T-helper 17 cell (primary cell): ENCODE results near the gene TGFBR3. TPM values are rescaled to one million over a fixed set of nuclear protein-coding genes. Genes with fewer than 3 reads are reported as not detected.
A peak's percentile ranks its signal among the peaks of the same experiment; 100 is the strongest.

Experiments used
- ATAC-seq: fragments of 150-1000 bp; cut with Tn5 transposase; 2 replicates; pipeline ENCODE4 v1.10.0; 2021; ENCODE audit warnings: mild to moderate bottlenecking, moderate library complexity
- DNase-seq, 3 donors: peaks; one replicate each; pipeline versions ENCODE4 v3.0.0 to v3.0.0-alpha.2; 2020 to 2021
- H3K9me3 ChIP-seq: one replicate; pipeline ENCODE4 v1.7.0; 2013; ENCODE audit warnings: low read length, mild to moderate bottlenecking; ENCODE audit not compliant: control insufficient read depth, poor library complexity, severe bottlenecking
- H3K27ac Mint-ChIP-seq: one replicate; pipeline ENCODE4 v1.8.0; 2022; ENCODE audit warnings: mild to moderate bottlenecking, moderate library complexity, mixed read lengths
- H3K27me3 Mint-ChIP-seq: one replicate; pipeline ENCODE4 v1.8.0; 2022; ENCODE audit warnings: mixed read lengths
- H3K36me3 Mint-ChIP-seq: one replicate; pipeline ENCODE4 v1.8.0; 2022; ENCODE audit warnings: low read depth, mixed read lengths
- H3K4me1 Mint-ChIP-seq: one replicate; pipeline ENCODE4 v1.8.0; 2022; ENCODE audit warnings: mild to moderate bottlenecking, mixed read lengths
- H3K4me3 Mint-ChIP-seq: one replicate; pipeline ENCODE4 v1.8.0; 2022; ENCODE audit warnings: mild to moderate bottlenecking, moderate library complexity, mixed read lengths
- total RNA-seq, 4 donors: library from RNA in 2 of 4; stranded (reverse) in 2 of 4; gene quantifications; one replicate each; pipeline ENCODE4 v1.2.3 and lab custom pipeline; 2022 to 2026

The TGFBR3 gene
- total RNA-seq, 2 donors from 2014 or later = 21.0 to 27.6 TPM

DNA sequence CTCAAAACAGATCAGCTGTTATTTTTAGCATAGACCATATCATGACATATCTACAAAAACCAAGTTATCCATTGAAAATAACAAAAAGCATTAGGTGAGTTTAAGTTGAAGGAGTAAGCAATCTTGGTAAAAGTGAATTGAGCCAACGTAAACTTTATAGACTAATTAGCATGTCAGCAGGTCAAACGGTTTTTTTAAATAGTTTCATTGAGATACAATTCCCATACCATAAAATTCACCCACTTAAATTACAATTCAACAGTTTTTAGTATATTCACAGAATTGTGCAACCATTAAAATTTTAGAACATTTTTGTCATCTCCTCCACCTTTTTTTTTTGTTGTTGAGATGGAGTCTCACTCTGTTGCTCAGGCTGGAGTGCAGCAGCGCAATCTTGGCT is 92.1 kb downstream of the TGFBR3 start:
- ATAC-seq (no peak), DNase-seq (no peak)
- no peaks in the 10 kb centered on the region for H3K27me3 Mint-ChIP-seq
- no peak overlapping the region for H3K27ac Mint-ChIP-seq
- H3K36me3 Mint-ChIP-seq = peaks cover 14% of the 10 kb centered on the region
- H3K4me1 Mint-ChIP-seq = peaks cover 32% of the 10 kb centered on the region
- no peak overlapping the region for H3K4me3 Mint-ChIP-seq
- H3K9me3 ChIP-seq = no peaks in the 10 kb centered on the region

DNA sequence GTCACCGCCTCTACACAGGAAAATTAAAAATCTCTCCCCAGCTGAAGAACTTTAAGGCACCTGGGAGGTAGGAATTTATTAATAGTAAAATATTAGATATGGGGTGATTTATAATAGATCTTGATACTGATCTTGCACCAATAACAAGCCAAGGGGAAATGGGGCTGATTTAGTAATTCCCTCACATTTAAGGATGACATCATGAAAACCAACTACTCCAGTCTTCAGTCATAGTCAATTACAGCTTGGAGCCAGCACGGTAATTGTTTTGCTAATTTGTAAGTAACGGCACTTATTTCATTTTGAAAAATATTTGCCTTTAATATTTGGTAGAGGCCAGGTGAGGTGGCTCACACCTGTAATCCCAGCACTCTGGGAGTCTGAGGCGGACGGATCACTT is 92.8 kb downstream of the TGFBR3 start:
- DNase-seq = no peak
- H3K27ac Mint-ChIP-seq = no peak overlapping the region
- H3K9me3 ChIP-seq = no peaks in the 10 kb centered on the region
- peaks cover 14% of the 10 kb centered on the region for H3K36me3 Mint-ChIP-seq
- H3K27me3 Mint-ChIP-seq = no peaks in the 10 kb centered on the region
- peaks cover 32% of the 10 kb centered on the region for H3K4me1 Mint-ChIP-seq
- no peak for ATAC-seq
- H3K4me3 Mint-ChIP-seq = no peak overlapping the region

DNA sequence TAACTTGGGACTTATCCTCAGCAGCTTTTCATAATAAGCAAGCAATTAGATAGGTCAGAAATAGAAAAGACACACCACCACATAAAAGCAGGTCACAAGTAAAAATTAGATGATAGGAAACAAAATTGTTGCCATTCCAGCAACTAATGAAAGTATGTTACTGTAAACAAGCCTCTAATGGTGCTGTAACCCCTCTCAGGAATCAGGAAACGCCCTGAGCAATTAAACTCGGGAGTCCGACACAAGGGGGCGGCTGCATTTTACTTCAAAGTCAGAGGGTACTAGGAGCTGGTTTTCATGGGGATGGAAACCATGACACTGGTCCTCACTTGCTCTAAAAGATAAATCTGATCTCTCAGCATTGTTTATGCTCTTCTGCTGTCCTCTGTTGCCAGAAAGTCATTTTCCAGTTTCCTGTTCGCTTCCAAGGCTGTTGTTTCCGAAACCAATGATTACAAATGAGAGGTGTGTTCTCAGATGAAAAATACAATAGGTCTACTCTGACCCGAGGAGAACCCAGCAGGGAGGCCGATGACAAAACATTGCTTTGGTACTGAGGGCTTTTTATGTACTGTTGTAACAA is 93.4 kb downstream of the TGFBR3 start:
- Mint-ChIP-seq H3K36me3 (peaks cover 14% of the 10 kb centered on the region), H3K4me1 (peaks cover 34% of the 10 kb centered on the region), H3K27me3 (no peaks in the 10 kb centered on the region), H3K27ac (no peak overlapping the region), H3K4me3 (no peak overlapping the region)
- no peaks in the 10 kb centered on the region for H3K9me3 ChIP-seq
- DNase-seq = no peak
- no peak for ATAC-seq

DNA sequence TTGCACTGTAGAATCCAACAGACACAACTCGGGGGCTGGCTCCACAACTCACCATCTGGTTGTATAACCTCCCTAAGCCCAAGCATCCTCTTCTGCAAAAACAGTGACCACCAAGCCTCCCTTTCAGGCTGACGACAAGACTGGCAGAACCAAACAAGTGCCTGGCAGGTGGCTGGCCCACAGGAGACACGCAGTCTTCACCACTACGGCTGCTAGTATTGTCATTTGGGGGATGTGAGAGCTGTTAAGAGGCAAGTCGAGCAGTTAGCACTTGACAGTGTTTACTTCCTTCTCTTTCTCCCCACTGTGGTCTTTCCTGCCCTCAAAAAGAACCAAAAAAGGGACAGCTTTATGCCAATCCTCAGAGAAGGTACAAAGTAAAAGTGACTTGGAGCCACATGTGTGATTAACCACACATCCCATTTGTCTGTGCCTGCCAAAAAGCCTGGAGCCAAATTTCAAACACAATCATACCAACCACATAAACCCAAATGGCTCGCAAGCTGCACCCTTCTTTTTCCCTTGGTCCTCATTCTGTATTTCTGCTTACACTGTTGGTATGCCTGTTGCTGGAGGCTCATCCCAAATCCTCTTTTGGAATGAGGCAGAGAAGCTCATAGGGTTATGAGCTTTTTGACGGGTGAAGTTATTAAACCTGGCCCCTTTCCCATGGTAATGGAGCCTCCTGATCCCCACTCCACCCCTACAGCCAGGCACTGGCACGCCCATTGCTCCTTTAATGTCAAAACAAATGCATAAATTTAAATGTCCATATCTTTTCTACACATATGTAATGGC is 94.1 kb downstream of the TGFBR3 start:
- H3K27me3 Mint-ChIP-seq = no peaks in the 10 kb centered on the region
- no peaks in the 10 kb centered on the region for H3K9me3 ChIP-seq
- H3K4me3 Mint-ChIP-seq = no peak overlapping the region
- peak; percentile 40 for ATAC-seq
- H3K36me3 Mint-ChIP-seq = peaks cover 14% of the 10 kb centered on the region
- DNase-seq = no peak
- peaks cover 34% of the 10 kb centered on the region for H3K4me1 Mint-ChIP-seq
- H3K27ac Mint-ChIP-seq = no peak overlapping the region

DNA sequence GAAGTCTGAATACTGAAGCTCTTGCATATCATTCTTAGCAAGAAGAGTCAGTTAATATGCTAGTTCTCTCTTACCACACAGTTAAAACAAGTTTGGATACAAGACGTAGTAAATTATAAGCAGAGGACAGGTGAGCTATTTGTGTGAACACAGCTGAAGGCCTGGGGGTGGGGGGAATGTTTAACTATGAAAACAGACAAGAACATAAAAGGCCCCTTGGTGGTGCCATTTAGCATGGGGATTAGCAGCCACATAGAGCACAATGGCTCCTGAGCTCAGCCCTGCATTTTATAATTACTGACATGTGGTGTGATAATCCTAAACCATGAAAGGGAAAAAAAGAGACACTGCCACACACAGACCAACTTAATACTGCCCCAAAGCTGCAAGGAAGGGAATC is 94.8 kb downstream of the TGFBR3 start:
- Mint-ChIP-seq H3K4me3 (no peak overlapping the region), H3K36me3 (peaks cover 13% of the 10 kb centered on the region), H3K4me1 (peaks cover 36% of the 10 kb centered on the region), H3K27me3 (no peaks in the 10 kb centered on the region), H3K27ac (no peak overlapping the region)
- ATAC-seq = no peak
- no peaks in the 10 kb centered on the region for H3K9me3 ChIP-seq
- DNase-seq = no peak

DNA sequence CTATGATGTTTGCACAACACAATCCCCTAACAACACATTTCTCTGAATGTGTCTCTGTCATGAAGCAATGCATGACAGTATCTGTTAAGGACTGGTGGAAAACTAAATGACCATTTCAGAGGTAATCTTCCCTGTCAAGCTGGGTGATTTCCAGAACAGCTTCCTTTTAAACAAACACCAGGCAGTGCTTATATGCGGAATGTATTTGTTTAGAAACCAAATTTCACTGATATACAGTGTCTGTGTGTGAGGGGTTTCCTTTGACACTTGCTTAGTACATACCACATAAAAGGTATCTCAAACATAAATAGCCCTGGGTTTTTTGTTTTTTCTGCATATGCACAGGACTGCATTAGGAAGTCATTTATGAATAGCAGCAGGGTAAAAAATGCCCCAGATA is 95.6 kb downstream of the TGFBR3 start:
- no peaks in the 10 kb centered on the region for H3K9me3 ChIP-seq
- Mint-ChIP-seq H3K27ac (no peak overlapping the region), H3K4me3 (no peak overlapping the region), H3K27me3 (no peaks in the 10 kb centered on the region), H3K4me1 (peaks cover 36% of the 10 kb centered on the region), H3K36me3 (peaks cover 10% of the 10 kb centered on the region)
- ATAC-seq = peak; percentile 41
- no peak for DNase-seq

DNA sequence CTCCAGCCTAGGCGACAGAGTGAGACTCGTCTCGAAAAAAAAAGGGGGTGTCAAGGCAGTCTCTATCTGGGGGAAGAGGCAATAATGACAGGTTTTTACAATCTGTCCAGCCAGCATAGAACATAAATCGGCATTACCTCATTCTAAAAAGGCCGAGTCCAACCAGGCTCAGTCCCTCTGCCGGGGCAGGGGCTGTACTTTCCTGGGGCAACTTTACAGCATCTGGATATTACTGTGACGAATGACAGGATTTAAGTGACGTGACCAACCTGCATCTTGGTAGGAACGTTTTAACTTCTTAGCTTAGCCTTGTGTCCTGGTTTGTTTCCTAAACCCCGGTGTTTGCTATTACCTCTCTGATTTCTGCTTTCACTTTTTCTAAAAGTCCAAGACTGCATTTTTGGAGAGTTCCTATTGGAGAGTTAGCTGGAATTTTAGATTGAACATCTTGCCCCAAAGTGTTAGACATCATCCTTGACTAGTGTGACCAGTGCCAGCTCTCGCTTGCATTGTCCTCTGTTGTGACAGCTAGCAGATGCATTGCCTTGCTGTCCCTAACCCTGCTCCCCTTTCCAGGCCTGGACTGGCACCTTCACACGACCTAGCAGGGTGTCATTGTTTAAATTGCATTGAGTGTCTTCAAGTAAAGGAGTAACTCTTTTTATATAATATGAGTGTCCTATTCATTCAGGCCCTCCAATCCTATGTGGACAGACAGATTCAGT is 96.5 kb downstream of the TGFBR3 start:
- no peaks in the 10 kb centered on the region for H3K27me3 Mint-ChIP-seq
- H3K36me3 Mint-ChIP-seq = peaks cover 6% of the 10 kb centered on the region
- H3K4me1 Mint-ChIP-seq = peaks cover 40% of the 10 kb centered on the region
- no peak for ATAC-seq
- no peaks in the 10 kb centered on the region for H3K9me3 ChIP-seq
- peak overlapping the region; percentile 67 for H3K27ac Mint-ChIP-seq
- H3K4me3 Mint-ChIP-seq = no peak overlapping the region
- DNase-seq = no peak

DNA sequence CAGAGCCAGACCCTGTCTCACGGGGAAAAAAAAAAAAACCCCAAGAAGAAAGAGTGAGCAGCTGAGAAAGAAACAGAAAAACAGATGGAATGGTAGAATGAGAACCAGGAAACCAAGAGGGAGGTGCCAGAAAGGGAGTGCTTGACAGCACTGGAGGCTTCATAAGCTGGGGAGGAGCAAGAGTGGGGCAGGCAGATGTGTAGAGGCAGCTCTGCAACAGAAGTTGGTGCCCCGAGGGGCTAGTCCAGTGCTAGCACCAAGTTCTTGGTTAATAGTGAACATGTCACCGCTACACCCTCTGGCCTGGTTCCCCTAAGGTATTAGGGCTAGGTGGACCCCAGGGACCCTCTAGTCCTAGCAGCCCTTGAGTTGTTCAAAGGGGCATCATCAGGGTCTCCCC is 98.0 kb downstream of the TGFBR3 start:
- peaks cover 44% of the 10 kb centered on the region for H3K4me1 Mint-ChIP-seq
- DNase-seq (no peak), ATAC-seq (no peak)
- H3K27me3 Mint-ChIP-seq = no peaks in the 10 kb centered on the region
- peak overlapping the region; percentile 54 for H3K27ac Mint-ChIP-seq
- H3K9me3 ChIP-seq = no peaks in the 10 kb centered on the region
- no peak overlapping the region for H3K4me3 Mint-ChIP-seq
- peaks cover 6% of the 10 kb centered on the region for H3K36me3 Mint-ChIP-seq

DNA sequence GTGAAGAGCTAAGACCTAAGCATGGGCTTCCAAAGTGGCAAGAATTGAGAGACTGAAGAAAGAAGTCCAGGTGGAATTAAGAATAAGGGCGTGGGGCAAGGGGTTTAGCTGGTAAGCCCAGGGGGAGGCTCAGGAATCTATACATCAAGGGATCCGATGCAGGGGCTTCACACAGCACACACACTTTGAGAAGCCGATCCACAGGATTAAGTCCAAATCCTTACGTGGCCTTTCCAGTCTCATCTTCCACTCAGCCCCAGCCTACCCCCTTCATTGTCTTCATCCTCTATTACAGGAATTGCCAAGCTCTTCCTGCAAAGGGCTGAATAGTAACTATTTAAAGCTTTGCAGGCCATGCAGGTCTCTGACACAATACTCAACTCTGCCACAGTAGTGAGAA is 101.3 kb downstream of the TGFBR3 start:
- H3K27ac Mint-ChIP-seq = no peak overlapping the region
- H3K27me3 Mint-ChIP-seq = no peaks in the 10 kb centered on the region
- H3K9me3 ChIP-seq = no peaks in the 10 kb centered on the region
- H3K36me3 Mint-ChIP-seq = peaks cover 5% of the 10 kb centered on the region
- DNase-seq (no peak), ATAC-seq (no peak)
- no peak overlapping the region for H3K4me3 Mint-ChIP-seq
- peaks cover 22% of the 10 kb centered on the region for H3K4me1 Mint-ChIP-seq

DNA sequence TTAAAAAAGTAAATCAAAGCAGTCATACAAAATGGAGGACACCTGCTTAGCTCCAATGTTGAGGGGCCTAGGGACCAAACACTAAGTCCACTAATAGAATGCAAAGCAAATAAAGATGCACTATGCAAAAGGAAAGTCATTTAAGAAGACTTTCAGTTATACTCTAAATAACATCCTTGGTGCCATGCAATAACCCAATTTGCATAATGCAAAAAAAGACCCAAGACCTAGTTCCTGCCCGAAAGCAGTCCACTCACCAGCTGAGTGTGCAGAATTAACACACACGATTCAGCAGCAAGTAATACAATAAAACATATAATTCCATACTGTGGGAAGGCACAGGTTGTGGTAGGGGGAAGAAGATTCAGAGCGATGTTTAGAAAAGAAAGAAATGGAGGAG is 101.8 kb downstream of the TGFBR3 start:
- DNase-seq (no peak), ATAC-seq (no peak)
- peaks cover 8% of the 10 kb centered on the region for H3K36me3 Mint-ChIP-seq
- no peak overlapping the region for H3K27ac Mint-ChIP-seq
- H3K4me1 Mint-ChIP-seq = peaks cover 23% of the 10 kb centered on the region
- no peaks in the 10 kb centered on the region for H3K27me3 Mint-ChIP-seq
- H3K9me3 ChIP-seq = no peaks in the 10 kb centered on the region
- no peak overlapping the region for H3K4me3 Mint-ChIP-seq

DNA sequence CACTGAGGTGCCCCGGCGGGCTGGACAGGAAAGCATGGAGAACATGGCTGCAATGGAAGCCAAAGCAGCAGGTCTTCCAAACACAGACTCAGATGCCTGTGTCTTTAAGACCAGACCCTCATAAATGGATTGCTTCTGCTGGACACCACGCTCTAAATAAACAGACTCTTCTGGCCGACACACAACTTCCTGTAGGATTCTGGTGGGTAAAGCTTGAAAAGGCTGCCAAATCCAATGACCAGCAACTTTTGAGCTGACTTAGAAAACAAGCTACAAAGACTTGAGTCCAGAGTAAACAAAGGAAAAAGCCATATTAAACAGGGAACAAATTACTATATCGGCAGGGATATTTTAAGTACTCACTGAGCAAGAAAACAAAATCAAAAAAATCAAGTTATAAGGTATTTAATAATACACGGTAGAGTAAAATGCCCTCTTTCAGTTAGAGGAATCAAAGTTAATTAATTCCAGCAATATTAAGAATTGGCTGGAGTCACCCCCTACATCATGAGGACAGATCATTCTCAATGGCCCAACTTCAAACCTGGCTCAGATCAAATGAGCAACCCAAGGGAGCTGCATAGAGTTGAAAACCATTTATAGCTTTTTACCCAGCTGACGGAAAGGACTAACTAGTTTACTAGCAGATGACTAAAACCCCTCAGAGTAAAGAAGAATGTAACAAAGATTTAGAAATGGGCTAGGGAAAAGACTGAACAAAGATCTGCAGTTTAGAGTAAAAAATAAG is 102.4 kb downstream of the TGFBR3 start:
- no peaks in the 10 kb centered on the region for H3K27me3 Mint-ChIP-seq
- no peak overlapping the region for H3K4me3 Mint-ChIP-seq
- H3K9me3 ChIP-seq = no peaks in the 10 kb centered on the region
- no peak for ATAC-seq
- peaks cover 21% of the 10 kb centered on the region for H3K4me1 Mint-ChIP-seq
- H3K27ac Mint-ChIP-seq = no peak overlapping the region
- no peak for DNase-seq
- H3K36me3 Mint-ChIP-seq = peaks cover 8% of the 10 kb centered on the region

DNA sequence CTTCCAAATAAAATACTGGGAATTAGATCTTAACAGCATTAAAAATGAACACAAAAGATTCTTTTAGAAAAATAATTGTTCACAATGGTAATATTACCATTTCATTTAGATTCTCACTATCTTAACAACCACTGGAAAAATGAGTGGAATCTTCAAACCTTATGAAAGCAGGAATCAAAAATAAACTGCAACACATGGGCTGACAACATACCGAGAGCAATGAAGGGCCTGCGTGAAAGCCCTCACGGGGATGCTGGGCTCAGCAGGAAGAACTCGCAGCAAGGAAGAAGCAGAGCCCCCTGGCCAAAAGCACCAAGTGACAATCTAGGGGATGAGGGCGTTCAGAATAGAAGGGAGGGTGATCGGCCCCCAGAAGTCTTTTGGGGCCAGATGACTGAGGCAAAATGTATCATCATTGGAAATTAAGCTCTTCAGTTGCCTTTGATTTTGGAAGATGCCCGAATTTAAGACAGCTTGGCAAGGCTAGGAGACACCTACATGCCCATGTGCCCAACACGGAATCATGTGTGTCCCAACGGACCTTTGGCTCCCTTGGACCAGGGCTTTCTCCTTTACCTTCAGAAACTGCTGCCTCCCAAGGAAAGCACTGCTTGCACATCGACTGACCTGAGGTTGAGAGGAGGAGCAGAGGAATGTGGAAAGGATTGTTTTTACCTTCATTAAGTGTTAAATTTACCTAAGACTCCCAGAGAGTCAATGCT is 103.9 kb downstream of the TGFBR3 start:
- no peak for DNase-seq
- H3K9me3 ChIP-seq = no peaks in the 10 kb centered on the region
- peaks cover 21% of the 10 kb centered on the region for H3K4me1 Mint-ChIP-seq

More for the DNA sequence above, 103.9 kb downstream of the TGFBR3 start:
- peaks cover 8% of the 10 kb centered on the region for H3K36me3 Mint-ChIP-seq
- no peaks in the 10 kb centered on the region for H3K27me3 Mint-ChIP-seq
- no peak for ATAC-seq
- H3K27ac Mint-ChIP-seq = peak overlapping the region; percentile 37
- no peak overlapping the region for H3K4me3 Mint-ChIP-seq
